SK-N-SH (cell line): Measurements from ENCODE around the gene TRDMT1. TPM values are rescaled to one million over a fixed set of nuclear protein-coding genes. Genes with fewer than 3 reads are reported as not detected.
A peak's percentile ranks its signal among the peaks of the same experiment; 100 is the strongest.
"Not testable (repeated sequence)": the region's sequence is repeated elsewhere in the genome, so short reads cannot be mapped to it uniquely, and the experiment has no call there.

Experiments used
- CTCF ChIA-PET: fragments of 300-600, 350-600 bp; formaldehyde crosslinking; extraction: SDS; loops from one replicate; lab custom pipeline; 2021; lab: Yijun Ruan, JAX
- POLR2A ChIA-PET: fragments of 350-600 bp; sonication (Branson Sonifier 250); formaldehyde crosslinking; extraction: SDS; loops from one replicate; lab custom pipeline; 2020; ENCODE audit warnings: antibody characterized with exemption, inconsistent platforms; lab: Yijun Ruan, JAX
- DNase-seq: peaks from one replicate; pipeline ENCODE4 v3.0.0; 2012
- H2AFZ ChIP-seq: fragments of 200-600 bp; sonication (generic); 2 replicates; pipeline ENCODE4 v1.8.1; 2016; ENCODE audit warnings: antibody characterized with exemption, mild to moderate bottlenecking, low read depth
- H3F3A ChIP-seq: fragments of 200-600 bp; sonication (generic); replicated peaks from 2 replicates; pipeline ENCODE3; 2016; ENCODE audit warnings: antibody characterized with exemption, mild to moderate bottlenecking; ENCODE audit not compliant: insufficient read depth
- H3K27ac ChIP-seq, 2 experiments: fragments of 200-500 bp in 1 of 2; fragments of 200-600 bp in 1 of 2; sonication (Bioruptor generic) in 1 of 2; sonication (generic), shearing (Covaris generic) in 1 of 2; 2 replicates each; pipeline versions ENCODE4 v1.5.1 to v1.6.1; 2014 to 2016; ENCODE audit warnings: low read depth in 2 of 2, inconsistent platforms in 1 of 2, low read length in 1 of 2, mild to moderate bottlenecking in 1 of 2, mixed read lengths in 1 of 2
- H3K27me3 ChIP-seq: fragments of 200-600 bp; sonication (generic), shearing (Covaris generic); 2 replicates; pipeline ENCODE4 v1.6.1; 2016; ENCODE audit warnings: mixed run types; ENCODE audit not compliant: insufficient read depth
- H3K36me3 ChIP-seq, 2 experiments: fragments of 200-500 bp in 1 of 2; fragments of 200-600 bp in 1 of 2; sonication (Bioruptor generic) in 1 of 2; sonication (generic) in 1 of 2; replicated peaks in 1 of 2; 2 replicates each; pipeline versions ENCODE3 to v1.5.1; 2014 to 2016; ENCODE audit warnings: low read length in 1 of 2, mild to moderate bottlenecking in 1 of 2; ENCODE audit not compliant: insufficient read depth in 2 of 2, control insufficient read depth in 1 of 2
- H3K4me1 ChIP-seq, 2 experiments: fragments of 200-500 bp in 1 of 2; fragments of 200-600 bp in 1 of 2; sonication (Bioruptor generic) in 1 of 2; sonication (generic), shearing (Covaris generic) in 1 of 2; 2 replicates each; pipeline versions ENCODE4 v1.5.1 to v1.6.1; 2014 to 2016; ENCODE audit warnings: low read depth in 1 of 2, low read length in 1 of 2, mixed run types in 1 of 2; ENCODE audit not compliant: insufficient read depth in 2 of 2, control insufficient read depth in 1 of 2
- H3K4me2 ChIP-seq: fragments of 200-600 bp; sonication (generic), shearing (Covaris generic); 2 replicates; pipeline ENCODE4 v1.6.1; 2017; ENCODE audit warnings: mixed run types
- H3K4me3 ChIP-seq, 2 experiments: fragments of 200-500 bp in 1 of 2; fragments of 200-600 bp in 1 of 2; sonication (Bioruptor generic) in 1 of 2; sonication (generic), shearing (Covaris generic) in 1 of 2; 2 replicates each; pipeline versions ENCODE4 v1.5.1 to v1.8.1; 2014 to 2016; ENCODE audit warnings: low read depth in 2 of 2, inconsistent platforms in 1 of 2, low read length in 1 of 2, mild to moderate bottlenecking in 1 of 2, mixed read lengths in 1 of 2, moderate library complexity in 1 of 2
- H3K79me2 ChIP-seq: fragments of 200-600 bp; sonication (generic); 2 replicates; pipeline ENCODE4 v1.8.1; 2017; ENCODE audit warnings: mild to moderate bottlenecking; ENCODE audit not compliant: insufficient read depth
- H3K9ac ChIP-seq: fragments of 200-600 bp; sonication (generic); 2 replicates; pipeline ENCODE4 v1.6.1; 2017; ENCODE audit warnings: mixed run types
- H3K9me2 ChIP-seq: fragments of 200-600 bp; sonication (generic); 2 replicates; pipeline ENCODE4 v1.6.1; 2017; ENCODE audit warnings: mixed run types
- H3K9me3 ChIP-seq: fragments of 200-600 bp; sonication (generic); 2 replicates; pipeline ENCODE4 v1.6.1; 2017; ENCODE audit warnings: mixed run types, mild to moderate bottlenecking, moderate library complexity
- H4K20me1 ChIP-seq: fragments of 200-600 bp; sonication (generic); 2 replicates; pipeline ENCODE4 v1.6.1; 2017; ENCODE audit warnings: mild to moderate bottlenecking, mixed run types; ENCODE audit not compliant: insufficient read depth
- CTCF ChIP-seq: fragments of 200-600 bp; sonication (generic); IDR thresholded peaks from 2 replicates; pipeline ENCODE4 v1.6.1; 2017; ENCODE audit warnings: antibody characterized with exemption, mild to moderate bottlenecking, moderate library complexity
- EP300 ChIP-seq, 2 experiments: IDR thresholded peaks; 2 replicates each; pipeline versions ENCODE4 v1.4.0 to v1.6.1; 2012; ENCODE audit warnings: borderline replicate concordance in 1 of 2, low read depth in 1 of 2, low read length in 1 of 2
- FOSL2 ChIP-seq: IDR thresholded peaks from 2 replicates; pipeline ENCODE4 v1.4.0; 2012; ENCODE audit warnings: low read depth, mild to moderate bottlenecking, moderate library complexity, borderline replicate concordance
- JUND ChIP-seq: IDR thresholded peaks from 2 replicates; pipeline ENCODE4 v1.4.0; 2012
- PBX3 ChIP-seq: IDR thresholded peaks from 2 replicates; pipeline ENCODE4; 2012
- RAD21 ChIP-seq: IDR thresholded peaks from 2 replicates; pipeline ENCODE4 v1.6.1; 2012; ENCODE audit warnings: mild to moderate bottlenecking, low read length
- REST ChIP-seq: IDR thresholded peaks from 2 replicates; pipeline ENCODE4 v1.6.1; 2012; ENCODE audit warnings: mild to moderate bottlenecking, low read depth, low read length, moderate library complexity
- RXRA ChIP-seq: IDR thresholded peaks from 2 replicates; pipeline ENCODE4 v1.4.0; 2012; ENCODE audit warnings: low read depth, mild to moderate bottlenecking, borderline replicate concordance
- TCF12 ChIP-seq: IDR thresholded peaks from 2 replicates; pipeline ENCODE4 v1.4.0; 2012
- WGBS: methylation state at CpG from one replicate; pipeline ENCODE4 v1.1.6; 2017; ENCODE audit warnings: low lambda C conversion rate; 5-methylcytosine and 5-hydroxymethylcytosine counted together
- polyA plus RNA-seq, 3 experiments: library from polyadenylated mRNA; depleted of rRNA; stranded (reverse); fragments of >200 nt; gene quantifications; 2 replicates each; pipeline ENCODE4 v1.2.3, GENCODE V29; 2012

TRDMT1 gene
- polyA plus RNA-seq, 1 of the 3 experiments (the other 2 are of a cell fraction), result 3.1 TPM

- TF ChIP-seq CTCF (peak; percentile 36), RAD21 (no peak)
Observed at GRCh38 chr10:17115683-17116082, 85.8 kb downstream of the TRDMT1 start (continued).

- H3K9me2 ChIP-seq, H3K4me3 ChIP-seq, DNase-seq, H2AFZ ChIP-seq, H3K9ac ChIP-seq, H3K79me2 ChIP-seq, H3K27me3 ChIP-seq, POLR2A ChIA-PET, H4K20me1 ChIP-seq, H3K9me3 ChIP-seq, H3K4me1 ChIP-seq, H3K36me3 ChIP-seq, CTCF ChIA-PET: not testable (repeated sequence)
- peaks cover 27% of the 10 kb centered on the region for H3F3A ChIP-seq
- TF ChIP-seq RXRA (peak; percentile 40; the same call in 1 of the 2 replicates), JUND (peak; percentile 22; the same call in 1 of the 2 replicates), TCF12 (peak; percentile 41; the same call in 1 of the 2 replicates), PBX3 (peak; percentile 16; the same call in 1 of the 2 replicates), FOSL2 (0 out of 2 replicates have a peak, but pooled peaks have one; percentile 4)
- WGBS, result 76% methylated on average over 13 of the region's 13 CpGs
- H3K27ac ChIP-seq, result peak overlapping the region in 1 of 2 experiments; percentile 57; a peak in 2 of 4 replicates
- peak overlapping the region; percentile 6; the same call in 1 of the 2 replicates for H3K4me2 ChIP-seq
Observed at GRCh38 chr10:17114878-17115444, 86.5 kb downstream of the TRDMT1 start.

- H3K4me1 ChIP-seq, result peaks cover 0 to 7% of the 10 kb centered on the region in 2 experiments
- ChIA-PET POLR2A (no interaction called here), CTCF (interaction anchor here (0.7 to 1.8 kb wide), 2 partner anchors 12 to 37 kb away, joined by 3 to 5 read pairs; no protein-coding TSS in a partner anchor)
Observed at GRCh38 chr10:17113889-17114540, 87.5 kb downstream of the TRDMT1 start.

More at GRCh38 chr10:17113889-17114540, 87.5 kb downstream of the TRDMT1 start:
- Histone ChIP-seq H3K4me2 (no peak overlapping the region), H3K36me3 (no peaks in the 10 kb centered on the region), H3K9me2 (no peaks in the 10 kb centered on the region), H2AFZ (no peak overlapping the region), H4K20me1 (no peaks in the 10 kb centered on the region), H3K9ac (no peak overlapping the region), H3K4me3 (no peak overlapping the region), H3K27me3 (no peaks in the 10 kb centered on the region), H3F3A (peaks cover 30% of the 10 kb centered on the region), H3K79me2 (no peaks in the 10 kb centered on the region), H3K9me3 (no peaks in the 10 kb centered on the region), H3K27ac (peak overlapping the region in 1 of 2 experiments; percentile 57; a peak in 2 of 4 replicates)
- no peak for DNase-seq
- whole genome bisulfite sequencing, result 93% methylated on average over 6 of the region's 7 CpGs
- TF ChIP-seq EP300 (IDR thresholded peaks at IDR 0.05; ENCODE audit: borderline replicate concordance in 1 of 2, low read depth in 1 of 2, low read length in 1 of 2), result no peak
- TF ChIP-seq REST, result peak; percentile 88
